HCT116 (cell line): ENCODE data around the gene GALT. TPM values are rescaled to one million over a fixed set of nuclear protein-coding genes. Genes with fewer than 3 reads are reported as not detected.

ENCODE experiments used
- ATAC-seq: fragments of 200-7000 bp; cut with Tn5 transposase; 2 replicates; pipeline ENCODE4 v1.9.1; 2020; ENCODE audit warnings: mild to moderate bottlenecking, moderate library complexity
- BruUV-seq: library from RNA; stranded (reverse); fragments of 400-500 nt; replicated peaks from 2 replicates; lab custom pipeline; 2021; lab: Mats Ljungman, UMichigan
- CTCF ChIA-PET: fragments of 300-600 bp; sonication (Branson Sonifier 250); formaldehyde crosslinking; loops from one replicate; lab custom pipeline; 2021; ENCODE audit warnings: antibody characterized with exemption; lab: Charles Lee
- POLR2A ChIA-PET: fragments of 300-600, 350-600 bp; sonication (Branson Sonifier 250); formaldehyde crosslinking; loops from one replicate; lab custom pipeline; 2021; ENCODE audit warnings: antibody characterized with exemption; lab: Charles Lee
- RAD21 ChIA-PET, 2 experiments: fragments of 300-600 bp; sonication (Branson Sonifier 250); formaldehyde crosslinking; loops; one replicate each; lab custom pipeline; 2023; ENCODE audit warnings: low total read pairs in 2 of 2; ENCODE audit not compliant: uncharacterized antibody in 2 of 2, unreplicated experiment in 2 of 2, low non-redundant PET in 1 of 2; lab: Charles Lee
- DNase-seq: peaks from one replicate; pipeline ENCODE4 v3.0.0-alpha.2; 2010; ENCODE audit warnings: low read depth, low spot score
- H2AFZ ChIP-seq: fragments of 200-600 bp; shearing (Covaris generic), sonication (generic); 2 replicates; pipeline ENCODE4 v1.6.1; 2017; ENCODE audit warnings: low read depth, mixed run types, mixed read lengths, antibody characterized with exemption, low read length; ENCODE audit not compliant: poor library complexity, severe bottlenecking
- H3K27ac ChIP-seq: 2 replicates; pipeline ENCODE4 v1.5.1; 2012; ENCODE audit warnings: low read depth, low read length
- H3K27me3 ChIP-seq: fragments of 200-600 bp; sonication (generic); 2 replicates; pipeline ENCODE4 v1.6.1; 2016; ENCODE audit warnings: mixed run types, low read length, mixed read lengths; ENCODE audit not compliant: insufficient read depth
- H3K36me3 ChIP-seq, 2 experiments: fragments of 200-500 bp in 1 of 2; fragments of 200-600 bp in 1 of 2; sonication (Bioruptor generic) in 1 of 2; sonication (generic) in 1 of 2; 2 replicates each; pipeline versions ENCODE4 v1.5.1 to v1.6.1; 2014 to 2016; ENCODE audit warnings: low read length in 2 of 2, inconsistent platforms in 1 of 2, mixed read lengths in 1 of 2, mixed run types in 1 of 2; ENCODE audit not compliant: insufficient read depth in 2 of 2, control insufficient read depth in 1 of 2
- H3K4me1 ChIP-seq, 2 experiments: fragments of 200-600 bp in 1 of 2; sonication (generic) in 1 of 2; 2 replicates each; pipeline versions ENCODE4 v1.5.1 to v1.6.1; 2012 to 2017; ENCODE audit warnings: low read length in 2 of 2, inconsistent platforms in 1 of 2, mild to moderate bottlenecking in 1 of 2, mixed read lengths in 1 of 2, mixed run types in 1 of 2, moderate library complexity in 1 of 2; ENCODE audit not compliant: insufficient read depth in 2 of 2, control insufficient read depth in 1 of 2
- H3K4me2 ChIP-seq: fragments of 200-600 bp; sonication (generic); 2 replicates; pipeline ENCODE4 v1.6.1; 2017; ENCODE audit warnings: mixed run types, low read length, mixed read lengths
- H3K4me3 ChIP-seq, 2 experiments: fragments of 200-600 bp in 1 of 2; sonication (generic) in 1 of 2; replicated peaks in 1 of 2; 2 replicates each; pipeline ENCODE4 v1.5.1; 2011 to 2016; ENCODE audit warnings: low read length in 2 of 2, control low read depth in 1 of 2, low read depth in 1 of 2, mild to moderate bottlenecking in 1 of 2, mixed read lengths in 1 of 2, mixed run types in 1 of 2
- H3K79me2 ChIP-seq: fragments of 200-600 bp; sonication (generic); 2 replicates; pipeline ENCODE4 v1.6.1; 2017; ENCODE audit warnings: mild to moderate bottlenecking, mixed run types, low read length, moderate library complexity, mixed read lengths; ENCODE audit not compliant: insufficient read depth
- H3K9ac ChIP-seq: fragments of 200-600 bp; sonication (generic); 2 replicates; pipeline ENCODE4 v1.6.1; 2016; ENCODE audit warnings: low read length, mixed read lengths
- H3K9me2 ChIP-seq: fragments of 200-600 bp; sonication (generic), shearing (Covaris generic); 2 replicates; pipeline ENCODE4 v1.6.1; 2017; ENCODE audit warnings: mixed run types, mild to moderate bottlenecking, moderate library complexity; ENCODE audit not compliant: insufficient read depth
- H3K9me3 ChIP-seq, 2 experiments: fragments of 200-500 bp in 1 of 2; fragments of 200-600 bp in 1 of 2; sonication (Bioruptor generic) in 1 of 2; sonication (generic) in 1 of 2; 2 replicates each; pipeline ENCODE4 v1.6.1; 2014 to 2017; ENCODE audit warnings: low read length in 2 of 2, mixed read lengths in 2 of 2, inconsistent platforms in 1 of 2, low read depth in 1 of 2, mild to moderate bottlenecking in 1 of 2, mixed run types in 1 of 2, moderate library complexity in 1 of 2; ENCODE audit not compliant: control insufficient read depth in 1 of 2, insufficient read depth in 1 of 2
- H4K20me1 ChIP-seq: fragments of 200-600 bp; sonication (generic), shearing (Covaris generic); 2 replicates; pipeline ENCODE4 v1.6.1; 2017; ENCODE audit warnings: mixed run types, mild to moderate bottlenecking, moderate library complexity; ENCODE audit not compliant: insufficient read depth
- CBX3 ChIP-seq: IDR thresholded peaks from 2 replicates; pipeline ENCODE4 v1.6.1; 2012; ENCODE audit warnings: low read depth
- CEBPB ChIP-seq: IDR thresholded peaks from 2 replicates; pipeline ENCODE4 v1.6.1; 2012; ENCODE audit warnings: low read depth
- EZH2 ChIP-seq: fragments of 200-600 bp; sonication (generic); IDR thresholded peaks from 2 replicates; pipeline ENCODE4 v1.6.1; 2017; ENCODE audit warnings: antibody characterized with exemption, mixed run types
- EZH2phosphoT487 ChIP-seq: fragments of 200-600 bp; IDR thresholded peaks from 2 replicates; pipeline ENCODE4 v1.6.1; 2018; ENCODE audit warnings: antibody characterized with exemption, borderline replicate concordance
- RAD21 ChIP-seq: IDR thresholded peaks from 2 replicates; pipeline ENCODE4 v1.6.1; 2012; ENCODE audit warnings: low read depth, mild to moderate bottlenecking
- SP1 ChIP-seq: IDR thresholded peaks from 2 replicates; pipeline ENCODE4 v1.6.1; 2012; ENCODE audit warnings: low read depth
- SRF ChIP-seq: IDR thresholded peaks from 2 replicates; pipeline ENCODE4 v1.6.1; 2012; ENCODE audit warnings: low read depth
- YY1 ChIP-seq: IDR thresholded peaks from 2 replicates; pipeline ENCODE4 v1.6.1; 2011; ENCODE audit warnings: low read length, low read depth, moderate library complexity, mild to moderate bottlenecking; ENCODE audit not compliant: insufficient replicate concordance; ENCODE audit errors: extremely low read depth
- ZFX ChIP-seq: fragments of 450-650 bp; IDR thresholded peaks from 2 replicates; pipeline ENCODE4 v1.6.1; 2017
- intact Hi-C: fragments of 100-400 bp; cut with micrococcal nuclease; formaldehyde crosslinking; loops from 2 replicates; pipeline ENCODE4 v1.10.0; 2022
- total RNA-seq: library from RNA; stranded (reverse); gene quantifications from one replicate; pipeline ENCODE4 v1.2.1, GENCODE V29; 2021; ENCODE audit not compliant: unreplicated experiment

GALT gene
- total RNA-seq, 1 experiment from 2014 or later = 28.2 TPM

DNA sequence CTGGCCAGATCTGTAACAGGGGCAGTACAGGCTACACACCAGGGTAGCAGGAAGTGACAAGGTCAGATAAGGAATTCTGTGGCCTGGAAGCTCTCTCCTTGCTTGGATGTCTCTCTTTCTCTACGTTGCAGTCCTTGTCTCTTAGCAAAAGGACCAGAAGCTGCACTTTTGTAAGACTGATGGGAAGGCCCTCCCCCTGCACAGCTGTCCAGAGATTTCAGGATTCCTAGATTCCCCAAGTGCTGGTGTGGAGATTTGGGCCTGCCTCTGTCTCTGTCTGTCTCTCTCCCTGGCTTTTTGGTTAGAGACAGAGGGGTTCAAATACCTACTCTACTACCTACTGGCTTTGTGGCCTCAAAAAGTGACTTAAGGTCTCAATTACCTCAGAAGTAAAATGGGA is 46.9 kb upstream of the GALT start:
- no peak overlapping the region for H3K9ac ChIP-seq
- TF ChIP-seq RAD21 (no peak), YY1 (no peak), SP1 (no peak), CBX3 (no peak), CEBPB (no peak), ZFX (no peak), EZH2 (no peak)
- TF ChIP-seq, all 23 proteins: peak for 0
- no peaks in the 10 kb centered on the region for H3K79me2 ChIP-seq
- ATAC-seq (no peak), DNase-seq (no peak)
- no TSS peak for BruUV-seq
- CTCF ChIA-PET = interaction anchor here (0.6 kb wide), 1 partner anchor 196 kb away, joined by 3 read pairs; no protein-coding TSS in a partner anchor
- H3K9me2 ChIP-seq = no peaks in the 10 kb centered on the region
- POLR2A ChIA-PET = no interaction called here
- H2AFZ ChIP-seq = no peak overlapping the region
- no peak overlapping the region for H3K4me2 ChIP-seq
- intact Hi-C loops = loop anchor here (10.0 kb wide), 1 partner anchor 195 kb away; no protein-coding TSS in a partner anchor
- no peaks in the 10 kb centered on the region for H3K9me3 ChIP-seq
- RAD21 ChIA-PET = no interaction called here
- no peaks in the 10 kb centered on the region for H3K4me1 ChIP-seq
- no peaks in the 10 kb centered on the region for H3K27me3 ChIP-seq
- no peaks in the 10 kb centered on the region for H3K36me3 ChIP-seq
- no peaks in the 10 kb centered on the region for H4K20me1 ChIP-seq
- H3K27ac ChIP-seq = no peak overlapping the region
- H3K4me3 ChIP-seq = no peak overlapping the region

DNA sequence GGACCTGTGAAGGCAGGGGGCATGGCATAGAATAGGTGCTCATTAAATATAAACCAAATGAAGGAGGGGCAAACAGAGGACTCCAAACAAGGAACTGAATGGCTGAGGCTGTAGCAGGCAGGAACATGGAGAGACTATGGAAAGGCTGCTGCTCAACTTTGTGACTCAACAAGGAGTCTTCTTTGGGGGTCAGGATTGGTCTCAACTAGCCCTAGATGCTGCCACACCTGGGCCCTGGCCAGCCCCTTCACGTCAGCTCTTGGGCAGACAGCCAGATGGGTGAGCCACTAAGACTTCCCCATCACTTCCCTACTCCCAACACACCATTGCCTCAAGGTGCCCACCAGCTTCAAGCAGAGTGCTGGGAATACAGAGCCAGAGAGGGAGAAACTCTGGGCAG is 45.6 kb upstream of the GALT start:
- BruUV-seq = no TSS peak
- Histone ChIP-seq H3K4me1 (no peaks in the 10 kb centered on the region), H3K79me2 (no peaks in the 10 kb centered on the region), H3K36me3 (no peaks in the 10 kb centered on the region), H3K4me2 (no peak overlapping the region), H2AFZ (no peak overlapping the region), H3K4me3 (no peak overlapping the region), H3K9me2 (no peaks in the 10 kb centered on the region), H3K27ac (no peak overlapping the region), H3K9me3 (no peaks in the 10 kb centered on the region), H3K27me3 (no peaks in the 10 kb centered on the region), H4K20me1 (no peaks in the 10 kb centered on the region), H3K9ac (no peak overlapping the region)
- ChIA-PET RAD21 (no interaction called here), CTCF (interaction anchor here (1.2 kb wide), 1 partner anchor 197 kb away, joined by 3 read pairs; no protein-coding TSS in a partner anchor), POLR2A (no interaction called here)
- intact Hi-C loops = loop anchor here (10.0 kb wide), 1 partner anchor 346 kb away; no protein-coding TSS in a partner anchor
- DNase-seq (no peak), ATAC-seq (no peak)
- TF ChIP-seq EZH2 = no peak
- no peak for TF ChIP-seq SRF
- TF ChIP-seq EZH2phosphoT487 = no peak
- TF ChIP-seq, all 23 proteins: peak for 0
